GM21360 (cell line): ENCODE data around the gene NOS1AP.
"Not testable (repeated sequence)": the region's sequence is repeated elsewhere in the genome, so short reads cannot be mapped to it uniquely, and the experiment has no call there.

Experiments used
- ATAC-seq: cut with Tn5 transposase; IDR thresholded peaks from one replicate; pipeline ENCODE4 v1.9.1; 2021; ENCODE audit warnings: mild to moderate bottlenecking, moderate library complexity; ENCODE audit not compliant: unreplicated experiment

Gene NOS1AP

DNA sequence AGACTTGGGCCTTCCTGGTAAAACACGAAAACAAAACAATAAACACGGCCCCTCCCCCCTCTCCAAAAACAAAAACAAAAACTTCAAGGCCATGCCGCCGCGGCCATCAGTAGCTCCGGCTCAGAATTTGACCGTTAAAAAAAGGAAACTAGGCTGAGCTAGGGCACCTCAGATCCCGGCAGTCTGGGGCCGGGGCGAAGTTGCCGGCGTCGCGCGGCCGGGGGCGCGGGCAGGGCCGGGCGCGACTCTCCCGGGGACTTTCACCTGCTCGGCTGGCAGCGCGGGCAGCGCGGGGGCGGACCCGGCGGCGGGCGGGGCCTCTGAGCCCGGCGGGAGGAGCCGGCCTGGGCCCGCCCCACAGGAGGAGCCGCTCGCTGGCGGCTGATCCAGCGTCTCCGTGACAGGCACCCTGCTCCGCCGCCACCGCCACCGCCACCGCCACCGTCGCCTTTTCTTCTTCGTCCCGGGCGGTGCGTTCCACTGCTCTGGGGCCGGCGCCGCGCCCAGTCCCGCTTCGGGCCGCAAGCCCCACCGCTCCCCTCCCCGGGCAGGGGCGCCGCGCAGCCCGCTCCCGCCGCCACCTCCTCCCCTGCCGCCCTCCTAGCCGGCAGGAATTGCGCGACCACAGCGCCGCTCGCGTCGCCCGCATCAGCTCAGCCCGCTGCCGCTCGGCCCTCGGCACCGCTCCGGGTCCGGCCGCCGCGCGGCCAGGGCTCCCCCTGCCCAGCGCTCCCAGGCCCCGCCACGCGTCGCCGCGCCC is at the start of gene NOS1AP:
TSS of gene NOS1AP (plus strand) at position 358 of the 760 bp plus-strand sequence. CDS start 487 bp downstream, outside the sequence.
- peak; percentile 98 for ATAC-seq

DNA sequence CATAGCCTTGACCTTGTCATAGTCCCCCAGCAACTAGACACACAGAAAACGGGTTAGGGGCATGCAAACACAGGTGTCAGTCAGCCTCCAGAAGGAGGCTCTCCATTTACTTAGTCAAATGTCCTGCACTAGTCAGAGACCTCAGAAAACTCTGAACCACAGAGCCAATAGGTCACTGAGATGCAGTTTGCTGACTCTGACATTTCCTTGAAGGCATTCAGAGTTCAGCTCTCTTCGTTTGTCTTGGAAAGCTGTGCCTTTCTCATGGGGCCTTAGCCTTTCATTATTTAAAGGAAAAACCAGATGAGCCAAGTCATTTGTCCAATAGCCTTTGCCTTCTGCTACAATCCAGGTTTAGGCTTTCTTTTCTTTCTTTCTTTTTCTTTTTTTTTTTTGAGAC is 49.3 kb upstream of the NOS1AP start:
- ATAC-seq = no peak

DNA sequence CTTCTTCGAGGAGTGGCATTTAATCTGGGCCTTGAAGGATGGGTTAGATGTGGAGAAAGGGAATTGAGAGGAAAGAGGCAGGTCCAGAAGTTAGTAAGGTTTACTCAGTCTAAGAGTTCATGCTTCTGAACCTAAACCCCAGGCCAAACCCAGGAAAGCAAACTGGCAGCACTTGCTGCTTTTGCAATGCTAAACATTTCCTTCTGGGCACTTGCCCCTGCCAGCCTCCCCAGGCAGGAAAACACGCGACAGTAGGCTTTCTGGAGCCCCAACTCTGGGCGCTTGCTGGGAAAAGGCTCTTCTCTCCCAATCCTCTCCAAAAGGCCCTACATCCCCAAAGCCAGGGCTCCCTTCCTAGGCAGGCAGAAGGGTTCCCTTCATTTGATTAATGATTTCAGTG is 48.4 kb upstream of the NOS1AP start:
- ATAC-seq = no peak

DNA sequence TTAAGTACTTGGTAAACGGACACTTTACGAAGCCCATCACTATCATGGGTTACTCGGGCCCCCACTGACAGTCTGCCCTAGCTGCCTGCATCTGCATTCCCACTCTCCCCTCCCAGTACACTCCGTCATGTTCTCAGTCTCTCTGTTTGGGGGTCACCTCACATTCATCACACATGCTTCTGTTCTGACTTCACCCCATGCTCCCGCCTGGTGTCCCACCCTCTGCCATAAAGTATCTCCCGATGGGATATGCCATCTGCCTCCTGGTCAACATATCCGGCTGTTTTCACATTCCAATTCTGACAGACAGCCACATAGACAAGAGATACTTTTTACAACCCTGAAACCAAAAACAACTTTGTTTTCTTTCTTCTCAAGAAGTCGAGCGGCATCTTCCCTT is 46.9 kb upstream of the NOS1AP start:
- no peak for ATAC-seq

- no peak for ATAC-seq
Measured at GRCh38 chr1:162023181-162023546, 46.3 kb upstream of the NOS1AP start.

GRCh38 chr1:162023547-162024501 is 45.7 kb upstream of the NOS1AP start, which contains the start of gene OLFML2B:
OLFML2B (minus strand) TSS chr1:162023869; CDS start chr1:162023430, 439 bp downstream.
- ATAC-seq = no peak

DNA sequence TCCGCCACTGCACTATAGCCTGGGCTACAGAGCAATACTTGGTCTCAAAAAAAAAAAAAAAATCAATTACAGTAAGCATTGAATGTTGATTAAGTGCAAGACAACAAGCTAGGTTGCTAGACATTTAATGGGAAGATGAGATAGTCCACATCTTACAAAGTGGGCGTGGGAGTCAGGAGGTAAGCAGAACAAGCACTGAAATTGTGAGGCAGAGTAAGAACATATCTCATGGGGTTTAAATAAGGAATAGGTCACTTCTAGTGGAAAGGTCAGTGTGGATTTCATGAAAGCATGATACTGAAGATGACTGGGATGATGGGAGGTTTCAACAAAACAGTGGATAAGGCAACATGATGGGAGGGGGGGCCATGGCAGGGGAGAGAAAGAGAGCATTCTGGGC is 44.0 kb upstream of the NOS1AP start:
- no peak for ATAC-seq

GRCh38 chr1:162026881-162027280 is 42.6 kb upstream of the NOS1AP start:
- ATAC-seq = no peak

DNA sequence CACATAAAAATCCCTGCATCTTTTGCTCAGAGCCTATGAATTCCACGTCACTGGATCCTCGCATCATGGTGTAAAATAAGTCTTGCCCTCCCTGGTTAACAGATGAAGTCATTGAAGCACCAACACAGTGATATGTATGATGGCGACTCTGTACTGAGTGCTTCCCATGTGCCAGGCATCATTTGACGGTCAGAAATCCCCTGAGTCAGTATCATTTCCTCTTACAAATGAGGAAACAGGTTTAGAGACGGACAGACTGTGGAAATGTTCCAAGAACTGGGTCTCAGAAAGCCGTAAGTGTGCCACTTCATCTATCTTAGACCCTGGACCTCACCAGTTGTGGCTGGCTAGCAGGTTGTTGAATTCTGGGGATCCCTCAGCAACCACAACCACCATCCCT is 40.8 kb upstream of the NOS1AP start:
- ATAC-seq = peak; percentile 52

- no peak for ATAC-seq
Measured at GRCh38 chr1:162029157-162029556, 40.3 kb upstream of the NOS1AP start.

- no peak for ATAC-seq
Measured at GRCh38 chr1:162030759-162031280, 38.7 kb upstream of the NOS1AP start.

GRCh38 chr1:162033428-162033827 is 36.1 kb upstream of the NOS1AP start:
- ATAC-seq = no peak

- no peak for ATAC-seq
Measured at GRCh38 chr1:162035241-162035640, 34.2 kb upstream of the NOS1AP start.

DNA sequence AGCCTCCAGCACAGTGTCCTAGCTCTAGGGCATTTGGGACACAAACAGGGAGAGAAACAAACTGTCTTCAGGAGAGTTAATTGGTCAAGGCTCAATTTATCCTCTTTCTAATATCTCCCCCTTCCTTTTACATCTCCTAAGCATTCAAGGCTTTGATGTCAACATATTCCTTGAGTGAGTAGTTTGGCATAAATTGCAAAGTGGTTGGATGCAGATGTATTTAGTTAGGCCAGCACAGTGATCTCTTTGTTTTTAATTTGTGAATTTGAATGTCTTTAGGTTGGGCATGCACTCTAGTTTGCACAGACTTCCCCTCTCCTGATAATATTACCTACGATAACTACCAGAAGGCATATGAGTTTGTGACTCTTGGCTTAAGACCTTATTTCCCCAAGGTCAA is 33.3 kb upstream of the NOS1AP start:
- no peak for ATAC-seq

DNA sequence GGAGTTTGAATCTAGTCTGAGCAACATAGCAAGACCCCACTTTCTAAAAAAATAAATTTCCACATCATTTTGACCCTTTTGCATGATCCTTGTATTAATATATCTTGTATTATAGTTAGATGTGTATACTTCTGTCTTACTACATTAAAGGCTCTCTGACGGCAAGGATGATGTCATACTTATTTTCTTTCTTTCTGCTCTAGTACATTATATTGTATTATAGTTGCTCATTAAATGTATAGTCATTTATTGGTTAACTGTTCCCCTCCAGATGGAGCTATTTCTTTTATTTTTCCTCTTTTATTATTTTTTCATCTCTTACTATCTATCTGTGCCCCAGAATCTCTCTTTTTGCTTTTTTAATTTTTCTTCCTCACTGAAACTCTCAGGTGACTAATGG is 30.9 kb upstream of the NOS1AP start:
- no peak for ATAC-seq

GRCh38 chr1:162040001-162040400 is 29.5 kb upstream of the NOS1AP start:
- ATAC-seq = no peak

- no peak for ATAC-seq
Measured at GRCh38 chr1:162040657-162041056, 28.8 kb upstream of the NOS1AP start.

- ATAC-seq = no peak
Measured at GRCh38 chr1:162042361-162042760, 27.1 kb upstream of the NOS1AP start.

- no peak for ATAC-seq
Measured at GRCh38 chr1:162046921-162047320, 22.6 kb upstream of the NOS1AP start.

DNA sequence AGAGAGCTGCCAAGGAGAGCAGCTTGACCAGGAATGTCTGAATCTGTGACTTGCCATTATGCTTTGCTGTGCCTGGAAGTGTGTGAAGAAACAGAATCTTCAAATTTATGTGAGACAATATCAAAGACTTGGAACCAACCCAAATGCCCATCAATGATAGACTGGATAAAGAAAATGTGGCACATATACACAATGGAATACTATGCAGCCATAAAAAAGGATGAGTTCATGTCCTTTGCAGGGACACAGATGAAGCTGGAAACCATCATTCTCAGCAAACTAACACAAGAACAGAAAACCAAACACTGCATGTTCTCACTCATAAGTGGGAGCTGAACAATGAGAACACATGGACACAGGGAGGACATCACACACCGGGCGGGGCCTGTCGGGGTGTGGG is 15.5 kb upstream of the NOS1AP start:
- not testable (repeated sequence) for ATAC-seq

DNA sequence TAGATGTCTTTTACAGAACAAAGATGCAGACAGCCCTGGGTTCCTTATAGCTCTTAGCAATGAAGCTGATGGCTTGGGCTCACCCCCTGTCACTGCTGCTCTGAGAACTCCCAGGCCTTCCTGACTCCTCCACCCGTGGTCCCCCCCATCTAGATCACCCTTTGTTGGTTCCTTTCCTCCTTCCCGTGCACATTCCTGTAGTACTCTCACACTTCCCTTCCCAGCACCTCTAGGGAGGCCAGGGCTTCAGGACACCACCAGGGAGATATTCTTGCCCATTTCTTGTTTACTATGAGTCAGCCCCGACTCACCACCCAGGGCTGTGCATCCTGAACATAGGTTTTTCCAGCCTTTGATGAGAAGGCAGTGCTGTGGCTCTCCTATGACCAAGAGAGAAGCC is 14.4 kb upstream of the NOS1AP start:
- ATAC-seq = no peak

GRCh38 chr1:162056043-162056442 is 13.4 kb upstream of the NOS1AP start:
- ATAC-seq = peak; percentile 63
